Stomach smooth muscle (tissue), 2 donors: ENCODE data around the gene DHRS4L2.
A peak's percentile ranks its signal among the peaks of the same experiment; 100 is the strongest.
"Not testable (repeated sequence)": the region's sequence is repeated elsewhere in the genome, so short reads cannot be mapped to it uniquely, and the experiment has no call there.

ENCODE experiments used
- H3K27ac ChIP-seq: one replicate; pipeline ENCODE4 v1.7.0; 2013; ENCODE audit warnings: mild to moderate bottlenecking, low read length, inconsistent platforms
- H3K27me3 ChIP-seq, 2 donors: one replicate each; pipeline ENCODE4 v1.7.0; 2013; ENCODE audit warnings: low read length in 2 of 2; ENCODE audit not compliant: insufficient read depth in 2 of 2, control insufficient read depth in 1 of 2
- H3K36me3 ChIP-seq, 2 donors: one replicate each; pipeline ENCODE4 v1.7.0; 2013; ENCODE audit warnings: low read length in 2 of 2; ENCODE audit not compliant: control insufficient read depth in 2 of 2, insufficient read depth in 2 of 2
- H3K4me1 ChIP-seq: one replicate; pipeline ENCODE4 v1.7.0; 2013; ENCODE audit warnings: low read length; ENCODE audit not compliant: control insufficient read depth, insufficient read depth
- H3K4me3 ChIP-seq, 2 donors: one replicate each; pipeline ENCODE4 v1.7.0; 2013; ENCODE audit warnings: low read length in 2 of 2
- H3K9ac ChIP-seq, 2 donors: one replicate each; pipeline ENCODE4 v1.7.0; 2013; ENCODE audit warnings: low read length in 2 of 2, mild to moderate bottlenecking in 1 of 2
- H3K9me3 ChIP-seq, 2 donors: one replicate each; pipeline ENCODE4 v1.7.0; 2013; ENCODE audit warnings: low read length in 2 of 2; ENCODE audit not compliant: control insufficient read depth in 2 of 2
- donor health status: healthy.
- donor health status: Pancreatic carcinoma.

The DHRS4L2 gene

GRCh38 chr14:23974041-23974440 is 14.7 kb upstream of the DHRS4L2 start:
- not testable (repeated sequence) for H3K9ac ChIP-seq, H3K4me3 ChIP-seq, H3K36me3 ChIP-seq, H3K27ac ChIP-seq, H3K4me1 ChIP-seq, H3K27me3 ChIP-seq, H3K9me3 ChIP-seq

GRCh38 chr14:23977208-23977607 is 11.5 kb upstream of the DHRS4L2 start:
- H3K4me1 ChIP-seq, H3K27me3 ChIP-seq: not testable (repeated sequence)

GRCh38 chr14:23981951-23982813 is 6.5 kb upstream of the DHRS4L2 start:
- H3K4me1 ChIP-seq, H3K36me3 ChIP-seq, H3K27ac ChIP-seq, H3K4me3 ChIP-seq, H3K9ac ChIP-seq, H3K27me3 ChIP-seq, H3K9me3 ChIP-seq: not testable (repeated sequence)

More at GRCh38 chr14:23977208-23977607, 11.5 kb upstream of the DHRS4L2 start:
- not testable (repeated sequence) for H3K27ac ChIP-seq, H3K4me3 ChIP-seq, H3K36me3 ChIP-seq, H3K9me3 ChIP-seq, H3K9ac ChIP-seq

GRCh38 chr14:23984891-23985602 is 3.7 kb upstream of the DHRS4L2 start:
- H3K9ac ChIP-seq: no peak overlapping the region
- H3K4me3 ChIP-seq: no peak overlapping the region
- H3K9me3 ChIP-seq: no peaks in the 10 kb centered on the region
- peaks cover 5% of the 10 kb centered on the region for H3K4me1 ChIP-seq
- no peak overlapping the region for H3K27ac ChIP-seq
- H3K36me3 ChIP-seq: no peaks in the 10 kb centered on the region
- no peaks in the 10 kb centered on the region for H3K27me3 ChIP-seq

- peak overlapping the region; percentile 68 to 74 for H3K4me3 ChIP-seq
- not testable (repeated sequence) for H3K9me3 ChIP-seq, H3K9ac ChIP-seq, H3K27ac ChIP-seq, H3K27me3 ChIP-seq, H3K4me1 ChIP-seq, H3K36me3 ChIP-seq
These were observed 514 bp upstream of the DHRS4L2 start for GRCh38 chr14:23988223-23988606.

- not testable (repeated sequence) for H3K27ac ChIP-seq, H3K36me3 ChIP-seq, H3K9me3 ChIP-seq, H3K9ac ChIP-seq, H3K4me1 ChIP-seq, H3K4me3 ChIP-seq, H3K27me3 ChIP-seq
These were observed 1.2 kb downstream of the DHRS4L2 start for GRCh38 chr14:23989734-23990445.

GRCh38 chr14:23990961-23991360 is 2.2 kb downstream of the DHRS4L2 start:
- H3K9me3 ChIP-seq, H3K4me1 ChIP-seq, H3K9ac ChIP-seq, H3K36me3 ChIP-seq, H3K27me3 ChIP-seq, H3K4me3 ChIP-seq, H3K27ac ChIP-seq: not testable (repeated sequence)

- not testable (repeated sequence) for H3K27ac ChIP-seq, H3K27me3 ChIP-seq, H3K4me3 ChIP-seq, H3K9ac ChIP-seq, H3K36me3 ChIP-seq, H3K9me3 ChIP-seq, H3K4me1 ChIP-seq
These were observed 4.3 kb downstream of the DHRS4L2 start for GRCh38 chr14:23993042-23993441.

- not testable (repeated sequence) for H3K27me3 ChIP-seq, H3K9me3 ChIP-seq, H3K27ac ChIP-seq
These were observed 7.3 kb downstream of the DHRS4L2 start for GRCh38 chr14:23996009-23996408.

GRCh38 chr14:23996825-23997224 is 8.1 kb downstream of the DHRS4L2 start:
- H3K9me3 ChIP-seq, H3K27me3 ChIP-seq, H3K27ac ChIP-seq, H3K4me1 ChIP-seq, H3K36me3 ChIP-seq, H3K9ac ChIP-seq, H3K4me3 ChIP-seq: not testable (repeated sequence)

More at GRCh38 chr14:23996009-23996408, 7.3 kb downstream of the DHRS4L2 start:
- not testable (repeated sequence) for H3K4me3 ChIP-seq, H3K4me1 ChIP-seq, H3K9ac ChIP-seq, H3K36me3 ChIP-seq

- not testable (repeated sequence) for H3K27ac ChIP-seq, H3K36me3 ChIP-seq, H3K9me3 ChIP-seq, H3K27me3 ChIP-seq, H3K4me1 ChIP-seq, H3K9ac ChIP-seq, H3K4me3 ChIP-seq
These were observed 10.9 kb downstream of the DHRS4L2 start for GRCh38 chr14:23999640-24000039.
